ENCODE data around the gene ANKLE1. TPM values are rescaled to one million over a fixed set of nuclear protein-coding genes. Genes with fewer than 3 reads are reported as not detected.

The ANKLE1 gene
- total and polyA plus RNA-seq, 10 of the 15 experiments (the other 5 are each of a cell fraction or from before 2014, with no cell fraction given): 2.2 to 17.9 (median 10.9) TPM

DNA sequence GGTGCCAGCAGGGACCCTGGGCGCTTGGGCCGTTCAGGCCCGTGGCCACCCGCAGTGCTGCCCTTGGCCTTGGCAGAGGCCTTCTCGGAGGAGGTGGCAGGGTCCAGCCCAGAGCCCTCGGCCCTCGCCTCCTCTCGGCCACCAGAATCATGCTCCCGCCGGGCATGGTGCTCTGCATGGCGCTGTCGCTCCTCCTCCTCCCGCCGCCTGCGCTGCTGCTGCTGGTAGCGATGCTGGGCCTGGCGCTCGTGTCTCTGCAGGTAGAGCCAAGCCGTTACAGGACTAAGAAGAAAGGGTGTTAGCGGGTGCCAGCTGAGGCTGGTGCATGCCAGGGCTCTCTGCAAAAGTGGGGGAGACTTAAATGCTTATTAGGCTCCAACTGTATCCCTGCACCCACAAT is 43.4 kb downstream of the ANKLE1 start (continued):
- TF ChIP-seq, protein P1, sequence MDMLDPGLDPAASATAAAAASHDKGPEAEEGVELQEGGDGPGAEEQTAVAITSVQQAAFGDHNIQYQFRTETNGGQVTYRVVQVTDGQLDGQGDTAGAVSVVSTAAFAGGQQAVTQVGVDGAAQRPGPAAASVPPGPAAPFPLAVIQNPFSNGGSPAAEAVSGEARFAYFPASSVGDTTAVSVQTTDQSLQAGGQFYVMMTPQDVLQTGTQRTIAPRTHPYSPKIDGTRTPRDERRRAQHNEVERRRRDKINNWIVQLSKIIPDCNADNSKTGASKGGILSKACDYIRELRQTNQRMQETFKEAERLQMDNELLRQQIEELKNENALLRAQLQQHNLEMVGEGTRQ (IDR thresholded peaks at IDR 0.05; ENCODE audit: borderline replicate concordance, low read depth, low read length): no peak
- TF ChIP-seq ZNF384 (IDR thresholded peaks at IDR 0.05; ENCODE audit: borderline replicate concordance, low read depth, low read length): no peak
- TF ChIP-seq CHD1 (IDR thresholded peaks at IDR 0.05; ENCODE audit: low read depth, low read length): no peak
- no peak for TF ChIP-seq KLF5 (IDR thresholded peaks at IDR 0.05; ENCODE audit: partially characterized antibody)
- TF ChIP-seq, protein P2, sequence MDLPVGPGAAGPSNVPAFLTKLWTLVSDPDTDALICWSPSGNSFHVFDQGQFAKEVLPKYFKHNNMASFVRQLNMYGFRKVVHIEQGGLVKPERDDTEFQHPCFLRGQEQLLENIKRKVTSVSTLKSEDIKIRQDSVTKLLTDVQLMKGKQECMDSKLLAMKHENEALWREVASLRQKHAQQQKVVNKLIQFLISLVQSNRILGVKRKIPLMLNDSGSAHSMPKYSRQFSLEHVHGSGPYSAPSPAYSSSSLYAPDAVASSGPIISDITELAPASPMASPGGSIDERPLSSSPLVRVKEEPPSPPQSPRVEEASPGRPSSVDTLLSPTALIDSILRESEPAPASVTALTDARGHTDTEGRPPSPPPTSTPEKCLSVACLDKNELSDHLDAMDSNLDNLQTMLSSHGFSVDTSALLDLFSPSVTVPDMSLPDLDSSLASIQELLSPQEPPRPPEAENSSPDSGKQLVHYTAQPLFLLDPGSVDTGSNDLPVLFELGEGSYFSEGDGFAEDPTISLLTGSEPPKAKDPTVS (IDR thresholded peaks at IDR 0.05; ENCODE audit: low read depth, low read length): no peak
- TF ChIP-seq NFYB (IDR thresholded peaks at IDR 0.05; ENCODE audit: insufficient read depth, low read depth, low read length): no peak
- TF ChIP-seq, protein P3, sequence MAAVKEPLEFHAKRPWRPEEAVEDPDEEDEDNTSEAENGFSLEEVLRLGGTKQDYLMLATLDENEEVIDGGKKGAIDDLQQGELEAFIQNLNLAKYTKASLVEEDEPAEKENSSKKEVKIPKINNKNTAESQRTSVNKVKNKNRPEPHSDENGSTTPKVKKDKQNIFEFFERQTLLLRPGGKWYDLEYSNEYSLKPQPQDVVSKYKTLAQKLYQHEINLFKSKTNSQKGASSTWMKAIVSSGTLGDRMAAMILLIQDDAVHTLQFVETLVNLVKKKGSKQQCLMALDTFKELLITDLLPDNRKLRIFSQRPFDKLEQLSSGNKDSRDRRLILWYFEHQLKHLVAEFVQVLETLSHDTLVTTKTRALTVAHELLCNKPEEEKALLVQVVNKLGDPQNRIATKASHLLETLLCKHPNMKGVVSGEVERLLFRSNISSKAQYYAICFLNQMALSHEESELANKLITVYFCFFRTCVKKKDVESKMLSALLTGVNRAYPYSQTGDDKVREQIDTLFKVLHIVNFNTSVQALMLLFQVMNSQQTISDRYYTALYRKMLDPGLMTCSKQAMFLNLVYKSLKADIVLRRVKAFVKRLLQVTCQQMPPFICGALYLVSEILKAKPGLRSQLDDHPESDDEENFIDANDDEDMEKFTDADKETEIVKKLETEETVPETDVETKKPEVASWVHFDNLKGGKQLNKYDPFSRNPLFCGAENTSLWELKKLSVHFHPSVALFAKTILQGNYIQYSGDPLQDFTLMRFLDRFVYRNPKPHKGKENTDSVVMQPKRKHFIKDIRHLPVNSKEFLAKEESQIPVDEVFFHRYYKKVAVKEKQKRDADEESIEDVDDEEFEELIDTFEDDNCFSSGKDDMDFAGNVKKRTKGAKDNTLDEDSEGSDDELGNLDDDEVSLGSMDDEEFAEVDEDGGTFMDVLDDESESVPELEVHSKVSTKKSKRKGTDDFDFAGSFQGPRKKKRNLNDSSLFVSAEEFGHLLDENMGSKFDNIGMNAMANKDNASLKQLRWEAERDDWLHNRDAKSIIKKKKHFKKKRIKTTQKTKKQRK (IDR thresholded peaks at IDR 0.05; ENCODE audit: low read depth, low read length): no peak
- TF ChIP-seq TCF7 (IDR thresholded peaks at IDR 0.05; ENCODE audit: borderline replicate concordance): no peak
- no peak for TF ChIP-seq CBX3 (IDR thresholded peaks at IDR 0.05; ENCODE audit: borderline replicate concordance, low read depth)
- TF ChIP-seq PAX8 (IDR thresholded peaks at IDR 0.05): no peak
- TF ChIP-seq, protein P4, sequence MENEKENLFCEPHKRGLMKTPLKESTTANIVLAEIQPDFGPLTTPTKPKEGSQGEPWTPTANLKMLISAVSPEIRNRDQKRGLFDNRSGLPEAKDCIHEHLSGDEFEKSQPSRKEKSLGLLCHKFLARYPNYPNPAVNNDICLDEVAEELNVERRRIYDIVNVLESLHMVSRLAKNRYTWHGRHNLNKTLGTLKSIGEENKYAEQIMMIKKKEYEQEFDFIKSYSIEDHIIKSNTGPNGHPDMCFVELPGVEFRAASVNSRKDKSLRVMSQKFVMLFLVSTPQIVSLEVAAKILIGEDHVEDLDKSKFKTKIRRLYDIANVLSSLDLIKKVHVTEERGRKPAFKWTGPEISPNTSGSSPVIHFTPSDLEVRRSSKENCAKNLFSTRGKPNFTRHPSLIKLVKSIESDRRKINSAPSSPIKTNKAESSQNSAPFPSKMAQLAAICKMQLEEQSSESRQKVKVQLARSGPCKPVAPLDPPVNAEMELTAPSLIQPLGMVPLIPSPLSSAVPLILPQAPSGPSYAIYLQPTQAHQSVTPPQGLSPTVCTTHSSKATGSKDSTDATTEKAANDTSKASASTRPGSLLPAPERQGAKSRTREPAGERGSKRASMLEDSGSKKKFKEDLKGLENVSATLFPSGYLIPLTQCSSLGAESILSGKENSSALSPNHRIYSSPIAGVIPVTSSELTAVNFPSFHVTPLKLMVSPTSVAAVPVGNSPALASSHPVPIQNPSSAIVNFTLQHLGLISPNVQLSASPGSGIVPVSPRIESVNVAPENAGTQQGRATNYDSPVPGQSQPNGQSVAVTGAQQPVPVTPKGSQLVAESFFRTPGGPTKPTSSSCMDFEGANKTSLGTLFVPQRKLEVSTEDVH (IDR thresholded peaks at IDR 0.05; ENCODE audit: low read depth, partially characterized antibody): no peak
- TF ChIP-seq BHLHE40 (IDR thresholded peaks at IDR 0.05; ENCODE audit: borderline replicate concordance in 1 of 2, low read depth in 2 of 2, low read length in 1 of 2): no peak
- TF ChIP-seq IKZF1 (conservative IDR thresholded peaks at IDR 0.05): no peak
- no peak for TF ChIP-seq RAD51 (IDR thresholded peaks at IDR 0.05)

All from GM12878 (cell line).